NB4 (cell line): ENCODE data around the gene CELF5.
A peak's percentile ranks its signal among the peaks of the same experiment; 100 is the strongest.

Experiments used
- DNase-seq: peaks from one replicate; pipeline ENCODE4 v3.0.0; 2010; ENCODE audit warnings: low read depth
- H3K4me3 ChIP-seq: one replicate; pipeline ENCODE4 v1.5.1; 2011; ENCODE audit warnings: mild to moderate bottlenecking, low read depth, low read length, moderate library complexity
- CTCF ChIP-seq: IDR thresholded peaks from one replicate; pipeline ENCODE4 v1.5.1; 2012; ENCODE audit warnings: low read depth, low read length
- MAX ChIP-seq: IDR thresholded peaks from 2 replicates; pipeline ENCODE4 v1.6.1; 2011; ENCODE audit warnings: low read depth, low read length
- MYC ChIP-seq: IDR thresholded peaks from 2 replicates; pipeline ENCODE4 v1.6.1; 2011; ENCODE audit warnings: low read depth, low read length
- POLR2A ChIP-seq: IDR thresholded peaks from 2 replicates; pipeline ENCODE4 v1.6.1; 2011; ENCODE audit warnings: mild to moderate bottlenecking; ENCODE audit not compliant: insufficient read length; ENCODE audit errors: extremely low read depth

The CELF5 gene

GRCh38 chr19:3239367-3239766, 14.9 kb downstream of the CELF5 start:
- no peak overlapping the region for H3K4me3 ChIP-seq
- no peak for DNase-seq
- TF ChIP-seq CTCF (no peak), MYC (no peak), POLR2A (no peak), MAX (no peak)

- DNase-seq, result peak; percentile 63
- TF ChIP-seq MAX, result peak; percentile 73
- no peak for TF ChIP-seq MYC
- no peak overlapping the region for H3K4me3 ChIP-seq
Measured at GRCh38 chr19:3243819-3244700, 19.6 kb downstream of the CELF5 start.

GRCh38 chr19:3245050-3245449, 20.6 kb downstream of the CELF5 start:
- no peak overlapping the region for H3K4me3 ChIP-seq

GRCh38 chr19:3248728-3249326, 24.4 kb downstream of the CELF5 start:
- no peak for TF ChIP-seq MAX
- no peak for TF ChIP-seq POLR2A
- TF ChIP-seq CTCF, result no peak
- TF ChIP-seq MYC, result no peak

More at GRCh38 chr19:3245050-3245449, 20.6 kb downstream of the CELF5 start:
- DNase-seq, result no peak
- no peak for TF ChIP-seq MAX
- no peak for TF ChIP-seq POLR2A
- no peak for TF ChIP-seq MYC
- TF ChIP-seq CTCF, result no peak

GRCh38 chr19:3249408-3249807, 24.9 kb downstream of the CELF5 start:
- TF ChIP-seq MAX, result no peak
- no peak for TF ChIP-seq POLR2A
- no peak for TF ChIP-seq MYC
- no peak for TF ChIP-seq CTCF
- DNase-seq, result peak; percentile 25

More at GRCh38 chr19:3248728-3249326, 24.4 kb downstream of the CELF5 start:
- DNase-seq, result no peak
- H3K4me3 ChIP-seq, result no peak overlapping the region

GRCh38 chr19:3250675-3251074, 26.2 kb downstream of the CELF5 start:
- TF ChIP-seq MYC (no peak), CTCF (peak; percentile 48)
- no peak overlapping the region for H3K4me3 ChIP-seq
- peak; percentile 37 for DNase-seq

More at GRCh38 chr19:3249408-3249807, 24.9 kb downstream of the CELF5 start:
- no peak overlapping the region for H3K4me3 ChIP-seq
